Activated CD8-positive, alpha-beta memory T cell treated with anti-CD3 and anti-CD28 coated beads, Interleukin-2, amount 10 ng/mL, durations not matched to agents 7 days and 5 days (primary cell): ENCODE measurements around the gene RAD51B. TPM values are rescaled to one million over a fixed set of nuclear protein-coding genes. Genes with fewer than 3 reads are reported as not detected.
"Not testable (repeated sequence)": the region's sequence is repeated elsewhere in the genome, so short reads cannot be mapped to it uniquely, and the experiment has no call there.

Experiments
- ATAC-seq: fragments of 150-1000 bp; cut with Tn5 transposase; one replicate; pipeline ENCODE4 v1.10.0; 2021; ENCODE audit warnings: moderate library complexity
- CTCF ChIA-PET: fragments of 350-600 bp; sonication (Branson Sonifier 250); formaldehyde crosslinking; loops from one replicate; lab custom pipeline; 2021; ENCODE audit warnings: antibody characterized with exemption; lab: Charles Lee
- DNase-seq: peaks from one replicate; pipeline ENCODE4 v3.0.0-alpha.2; 2020
- H3K27ac Mint-ChIP-seq: one replicate; pipeline ENCODE4 v1.8.0; 2021; ENCODE audit warnings: mild to moderate bottlenecking, mixed read lengths
- H3K27me3 Mint-ChIP-seq: one replicate; pipeline ENCODE4 v1.8.0; 2021; ENCODE audit warnings: mixed read lengths
- H3K36me3 Mint-ChIP-seq: one replicate; pipeline ENCODE4 v1.8.0; 2021; ENCODE audit warnings: mild to moderate bottlenecking, mixed read lengths
- H3K4me1 Mint-ChIP-seq: one replicate; pipeline ENCODE4 v1.8.0; 2021; ENCODE audit warnings: mixed read lengths
- H3K4me3 Mint-ChIP-seq: one replicate; pipeline ENCODE4 v1.8.0; 2021; ENCODE audit warnings: mild to moderate bottlenecking, moderate library complexity, mixed read lengths
- H3K9me3 Mint-ChIP-seq: one replicate; pipeline ENCODE4 v1.8.0; 2022; ENCODE audit warnings: low read depth, mixed read lengths
- total RNA-seq, 2 experiments: library from RNA; stranded (reverse); gene quantifications; one replicate each; pipeline ENCODE4 v1.2.3, GENCODE V29; 2021

The RAD51B gene
- total RNA-seq, 2 experiments from 2014 or later = 35.3 to 55.5 TPM

DNA sequence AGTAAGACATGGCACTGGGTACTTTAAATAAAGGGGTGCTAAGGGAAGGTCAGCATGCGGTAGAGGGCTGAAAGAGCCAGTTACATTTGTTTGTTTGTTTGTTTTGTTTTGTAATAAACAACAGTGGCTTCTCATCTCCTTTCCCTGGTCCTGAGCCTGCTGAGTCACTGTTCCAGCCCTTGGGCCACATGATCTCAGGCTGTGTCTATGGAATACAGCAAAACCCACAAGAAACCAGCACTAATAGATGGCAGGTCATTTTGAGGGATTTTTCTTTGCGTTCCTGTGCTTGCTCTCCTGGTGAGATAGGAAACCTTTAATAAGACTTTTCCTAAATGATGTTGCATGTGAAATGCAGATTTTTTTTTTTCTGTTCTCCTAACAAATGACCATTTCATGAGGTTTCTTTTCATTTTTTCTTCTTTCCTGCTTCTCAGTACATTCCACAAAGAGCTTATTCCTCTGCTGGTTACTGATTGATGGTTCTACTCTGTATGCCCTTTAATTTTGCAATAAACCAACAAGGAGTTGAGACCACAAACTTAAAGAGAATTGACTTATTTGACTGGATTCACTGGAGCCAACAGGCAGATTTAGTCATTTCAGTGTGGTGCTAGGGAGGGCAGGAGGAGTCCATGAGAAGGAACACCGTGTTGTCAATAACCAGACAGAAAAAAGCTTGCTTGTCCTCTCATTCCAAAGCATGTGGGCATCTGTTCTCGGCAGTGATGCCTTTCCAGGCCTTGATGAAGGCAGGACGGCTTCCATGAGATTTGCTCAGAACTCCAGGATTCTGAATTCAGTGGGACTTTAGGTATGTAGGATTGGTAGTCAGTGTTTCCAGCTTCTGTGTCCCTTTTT is 459.2 kb downstream of the RAD51B start:
- CTCF ChIA-PET = interaction anchor here (1.2 kb wide), 1 partner anchor 565 kb away, joined by 3 read pairs; no protein-coding TSS in a partner anchor
- Mint-ChIP-seq H3K9me3 (no peaks in the 10 kb centered on the region), H3K27ac (no peak overlapping the region), H3K4me1 (peaks cover 22% of the 10 kb centered on the region), H3K36me3 (peaks cover 3% of the 10 kb centered on the region), H3K4me3 (no peak overlapping the region), H3K27me3 (no peaks in the 10 kb centered on the region)
- DNase-seq (no peak), ATAC-seq (no peak)

DNA sequence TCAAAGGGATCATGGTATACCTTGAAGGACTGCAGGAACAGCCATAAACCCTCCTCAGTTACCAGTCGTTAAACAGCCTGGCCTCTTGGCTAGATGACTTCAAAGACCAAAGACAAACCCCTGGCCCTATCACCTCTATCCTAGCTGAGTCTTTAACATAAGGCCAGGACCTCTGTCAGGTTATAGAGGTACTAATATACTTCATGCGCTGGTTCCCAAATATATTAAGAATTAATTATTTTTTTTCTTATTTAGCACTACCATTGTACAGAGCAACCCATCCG is 459.8 kb downstream of the RAD51B start:
- CTCF ChIA-PET = interaction anchor here (1.2 kb wide), 1 partner anchor 565 kb away, joined by 3 read pairs; no protein-coding TSS in a partner anchor
- Mint-ChIP-seq H3K4me1 (peaks cover 28% of the 10 kb centered on the region), H3K36me3 (peaks cover 3% of the 10 kb centered on the region), H3K27ac (no peak overlapping the region), H3K9me3 (no peaks in the 10 kb centered on the region), H3K4me3 (no peak overlapping the region), H3K27me3 (no peaks in the 10 kb centered on the region)
- ATAC-seq (no peak), DNase-seq (no peak)

- Mint-ChIP-seq H3K27me3 (no peaks in the 10 kb centered on the region), H3K4me1 (peaks cover 30% of the 10 kb centered on the region), H3K4me3 (no peak overlapping the region), H3K9me3 (no peaks in the 10 kb centered on the region), H3K36me3 (peaks cover 3% of the 10 kb centered on the region), H3K27ac (no peak overlapping the region)
- no peak for DNase-seq
- ATAC-seq = no peak
- CTCF ChIA-PET = no interaction called here
Measured at GRCh38 chr14:68279777-68280233, 460.2 kb downstream of the RAD51B start.

- Mint-ChIP-seq H3K4me1 (peaks cover 44% of the 10 kb centered on the region), H3K27me3 (no peaks in the 10 kb centered on the region), H3K9me3 (no peaks in the 10 kb centered on the region), H3K27ac (no peak overlapping the region), H3K4me3 (no peak overlapping the region), H3K36me3 (peaks cover 4% of the 10 kb centered on the region)
- DNase-seq (no peak), ATAC-seq (no peak)
- CTCF ChIA-PET = no interaction called here
Measured at GRCh38 chr14:68281497-68281896, 461.9 kb downstream of the RAD51B start.

DNA sequence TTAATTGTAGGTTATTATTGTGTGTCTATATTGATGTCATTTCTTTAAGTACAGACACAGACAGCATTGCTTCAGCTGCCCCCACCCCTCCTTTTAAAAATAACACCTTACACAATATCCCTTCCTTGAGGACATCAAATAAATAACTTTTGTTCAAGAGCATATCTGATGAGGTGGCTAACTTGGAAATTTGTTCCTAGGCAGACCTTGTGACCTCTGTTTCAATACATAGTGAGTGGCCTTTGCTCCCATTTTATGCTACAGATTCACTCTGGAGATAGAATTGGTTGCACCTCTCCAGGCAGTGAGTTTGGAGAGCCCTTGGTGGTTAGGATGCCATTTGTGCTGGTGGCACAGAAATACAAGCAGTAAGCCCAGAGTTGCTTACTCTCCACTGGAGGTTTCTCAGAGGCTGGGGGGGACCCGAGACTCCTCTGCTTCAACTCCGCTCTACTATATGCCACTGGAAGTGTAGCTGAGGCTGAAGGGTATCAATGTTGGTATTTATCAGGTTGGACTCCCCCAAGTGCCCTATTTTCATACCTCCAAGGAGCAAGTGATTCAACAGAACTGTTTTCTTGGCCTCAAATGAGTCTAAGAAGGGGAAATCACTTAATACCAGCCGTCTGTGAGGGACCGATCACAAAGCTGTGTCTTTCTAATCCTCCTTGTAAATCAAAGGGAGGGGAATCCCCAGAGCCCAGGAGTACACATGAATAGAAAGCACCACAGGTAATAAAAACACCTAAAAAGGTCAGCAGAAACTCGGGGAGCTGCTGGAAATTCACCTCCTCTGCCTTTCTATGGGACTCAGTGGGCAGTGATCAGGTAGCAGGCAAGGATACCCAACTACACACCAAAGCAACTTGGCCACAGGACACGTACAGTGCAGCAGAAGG is 463.1 kb downstream of the RAD51B start:
- DNase-seq (no peak), ATAC-seq (peak; percentile 18)
- Mint-ChIP-seq H3K27ac (peak overlapping the region; percentile 93), H3K27me3 (no peaks in the 10 kb centered on the region), H3K4me1 (peaks cover 44% of the 10 kb centered on the region), H3K36me3 (peaks cover 4% of the 10 kb centered on the region), H3K4me3 (peak overlapping the region; percentile 45), H3K9me3 (no peaks in the 10 kb centered on the region)
- CTCF ChIA-PET = interaction anchor here (0.6 to 1.8 kb wide), 15 partner anchors 10 to 561 kb away, joined by 3 to 10 read pairs (median 4); no protein-coding TSS in a partner anchor

DNA sequence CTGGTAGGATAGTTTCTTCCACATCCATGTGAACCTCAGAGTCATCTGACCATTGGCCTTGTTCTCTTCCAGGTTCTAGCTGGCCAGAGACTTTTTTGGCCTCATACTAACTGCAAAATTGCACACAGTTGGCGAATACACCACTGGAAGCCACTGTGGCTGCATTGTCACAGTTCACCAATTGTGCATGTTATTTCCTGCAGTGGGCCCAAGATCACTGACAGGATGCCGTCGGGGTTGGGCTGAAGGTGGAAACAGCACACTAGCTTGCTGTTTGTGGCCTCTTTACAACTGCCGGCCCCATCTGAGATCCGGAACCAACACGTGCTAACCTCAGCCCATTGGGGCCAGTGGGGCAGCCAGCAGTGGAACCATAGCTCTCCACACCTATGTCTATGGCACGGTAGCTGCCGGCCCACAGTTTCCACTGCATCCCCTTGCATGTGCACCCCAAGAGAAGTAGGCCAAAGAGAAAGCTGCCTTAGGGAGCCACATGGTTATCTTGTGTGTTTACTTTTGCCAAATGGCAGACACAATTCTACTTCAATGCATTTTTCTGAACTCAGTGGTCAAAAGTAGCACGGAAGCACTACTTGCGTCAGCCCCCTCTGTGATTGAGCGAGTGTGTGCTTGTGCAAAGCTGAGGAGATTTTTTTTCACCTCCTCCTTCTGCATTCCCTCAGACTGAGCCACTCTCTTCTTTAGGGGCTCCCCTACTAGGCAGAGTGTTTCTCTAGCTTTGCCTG is 464.0 kb downstream of the RAD51B start:
- H3K36me3 Mint-ChIP-seq = peaks cover 4% of the 10 kb centered on the region
- peak overlapping the region; percentile 93 for H3K27ac Mint-ChIP-seq
- H3K4me3 Mint-ChIP-seq = peak overlapping the region; percentile 45
- DNase-seq (peak; percentile 88), ATAC-seq (peak; percentile 83)
- CTCF ChIA-PET = interaction anchor here (0.6 to 1.8 kb wide), 16 partner anchors 8 to 561 kb away, joined by 3 to 10 read pairs (median 4); no protein-coding TSS in a partner anchor
- peaks cover 44% of the 10 kb centered on the region for H3K4me1 Mint-ChIP-seq
- no peaks in the 10 kb centered on the region for H3K27me3 Mint-ChIP-seq
- no peaks in the 10 kb centered on the region for H3K9me3 Mint-ChIP-seq

DNA sequence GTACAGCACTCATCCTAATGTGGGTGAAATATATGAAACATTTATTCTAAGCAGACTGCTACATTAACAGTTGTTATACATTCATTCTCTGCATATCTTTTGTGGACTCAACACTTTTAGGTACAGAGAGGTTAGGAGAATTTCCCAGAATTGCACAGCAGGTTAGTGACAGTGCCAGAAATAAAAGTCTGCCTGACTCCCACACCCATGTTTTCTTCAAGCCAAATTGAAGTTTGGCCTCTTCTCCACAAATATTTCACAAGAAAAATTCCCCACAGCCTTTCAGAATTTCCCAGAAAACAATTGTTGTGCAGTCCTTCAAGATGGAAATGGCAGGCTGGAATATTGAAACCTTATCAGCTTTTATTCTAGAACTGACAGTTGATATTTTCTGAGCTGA is 464.8 kb downstream of the RAD51B start:
- H3K4me1 Mint-ChIP-seq = peaks cover 44% of the 10 kb centered on the region
- peak overlapping the region; percentile 93 for H3K27ac Mint-ChIP-seq

DNA sequence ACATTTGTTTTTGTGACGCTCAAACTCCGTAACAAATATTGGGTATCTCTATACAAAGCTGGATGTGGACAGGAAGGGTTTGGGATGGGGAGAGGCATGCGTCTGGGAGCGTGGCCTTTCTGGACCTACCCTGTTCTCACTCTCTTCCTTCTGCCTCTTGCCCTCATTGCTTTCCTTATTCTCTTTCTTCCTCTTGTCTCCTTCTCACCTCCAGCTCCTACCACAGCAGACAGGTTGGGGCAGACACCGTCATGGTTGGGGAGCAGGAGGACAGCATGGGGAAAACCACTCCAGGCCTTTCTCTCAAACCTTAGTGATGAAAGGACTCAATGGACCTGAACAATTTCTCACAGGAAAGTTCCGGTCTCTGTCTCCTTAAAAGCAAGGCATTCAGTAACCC is 465.3 kb downstream of the RAD51B start:
- H3K4me3 Mint-ChIP-seq = no peak overlapping the region
- H3K4me1 Mint-ChIP-seq = peaks cover 44% of the 10 kb centered on the region
- no peak for ATAC-seq
- H3K9me3 Mint-ChIP-seq = no peaks in the 10 kb centered on the region
- CTCF ChIA-PET = interaction anchor here (0.9 to 1.8 kb wide), 6 partner anchors 9 to 559 kb away, joined by 3 to 8 read pairs (median 4); no protein-coding TSS in a partner anchor
- peak overlapping the region; percentile 75 for H3K27ac Mint-ChIP-seq
- H3K27me3 Mint-ChIP-seq = no peaks in the 10 kb centered on the region
- H3K36me3 Mint-ChIP-seq = peaks cover 3% of the 10 kb centered on the region
- no peak for DNase-seq

More for the DNA sequence above, 464.8 kb downstream of the RAD51B start:
- H3K36me3 Mint-ChIP-seq = peaks cover 4% of the 10 kb centered on the region
- CTCF ChIA-PET = interaction anchor here (0.9 to 1.8 kb wide), 8 partner anchors 9 to 560 kb away, joined by 3 to 10 read pairs (median 5); no protein-coding TSS in a partner anchor
- ATAC-seq = no peak
- no peak overlapping the region for H3K4me3 Mint-ChIP-seq
- H3K9me3 Mint-ChIP-seq = no peaks in the 10 kb centered on the region
- H3K27me3 Mint-ChIP-seq = no peaks in the 10 kb centered on the region
- DNase-seq = no peak

- Mint-ChIP-seq H3K4me1 (peaks cover 44% of the 10 kb centered on the region), H3K27me3 (no peaks in the 10 kb centered on the region), H3K9me3 (no peaks in the 10 kb centered on the region), H3K27ac (peak overlapping the region; percentile 75), H3K4me3 (no peak overlapping the region), H3K36me3 (peaks cover 2% of the 10 kb centered on the region)
- CTCF ChIA-PET = interaction anchor here (0.9 to 1.8 kb wide), 5 partner anchors 41 to 559 kb away, joined by 3 to 6 read pairs (median 3); no protein-coding TSS in a partner anchor
- ATAC-seq = peak; percentile 27
- DNase-seq = peak; percentile 62
Measured at GRCh38 chr14:68285421-68286179, 466.0 kb downstream of the RAD51B start.

GRCh38 chr14:68286667-68287066 is 467.1 kb downstream of the RAD51B start:
- Mint-ChIP-seq H3K4me3 (no peak overlapping the region), H3K9me3 (no peaks in the 10 kb centered on the region)

DNA sequence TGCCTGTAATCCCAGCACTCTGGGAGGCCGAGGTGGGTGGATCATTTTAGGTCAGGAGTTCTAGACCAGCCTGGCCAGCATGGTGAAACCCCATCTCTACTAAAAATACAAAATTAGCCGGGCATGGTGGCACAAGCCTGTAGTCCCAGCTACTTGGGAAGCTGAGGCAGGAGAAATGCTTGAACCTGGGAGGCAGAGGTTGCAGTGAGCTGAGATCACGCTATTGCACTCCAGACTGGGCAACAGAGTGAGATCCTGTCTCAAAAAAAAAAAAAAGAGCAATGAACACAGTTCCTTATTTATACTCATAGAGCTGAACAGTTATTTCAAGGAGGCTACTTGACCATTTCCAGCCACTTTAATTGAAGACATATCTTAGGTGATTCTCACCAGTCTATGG is 469.9 kb downstream of the RAD51B start:
- H3K9me3 Mint-ChIP-seq, ATAC-seq, CTCF ChIA-PET, H3K36me3 Mint-ChIP-seq, H3K27me3 Mint-ChIP-seq, DNase-seq, H3K27ac Mint-ChIP-seq, H3K4me3 Mint-ChIP-seq: not testable (repeated sequence)
- peaks cover 30% of the 10 kb centered on the region for H3K4me1 Mint-ChIP-seq

More at GRCh38 chr14:68286667-68287066, 467.1 kb downstream of the RAD51B start:
- DNase-seq (no peak), ATAC-seq (no peak)
- peaks cover 44% of the 10 kb centered on the region for H3K4me1 Mint-ChIP-seq
- no peak overlapping the region for H3K27ac Mint-ChIP-seq
- no peaks in the 10 kb centered on the region for H3K27me3 Mint-ChIP-seq
- peaks cover 2% of the 10 kb centered on the region for H3K36me3 Mint-ChIP-seq
- CTCF ChIA-PET = interaction anchor here (1.0 kb wide), 1 partner anchor 503 kb away, joined by 4 read pairs; no protein-coding TSS in a partner anchor

GRCh38 chr14:68291820-68292219 is 472.2 kb downstream of the RAD51B start:
- no peak for ATAC-seq
- Mint-ChIP-seq H3K4me3 (no peak overlapping the region), H3K4me1 (peaks cover 10% of the 10 kb centered on the region), H3K36me3 (peaks cover 3% of the 10 kb centered on the region), H3K27me3 (no peaks in the 10 kb centered on the region), H3K27ac (no peak overlapping the region), H3K9me3 (no peaks in the 10 kb centered on the region)
- DNase-seq = no peak
- CTCF ChIA-PET = interaction anchor here (2.2 kb wide), 1 partner anchor 9 kb away, joined by 7 read pairs; no protein-coding TSS in a partner anchor
